CD14-positive monocyte (primary cell): ENCODE results near the gene ZCCHC2. TPM values are rescaled to one million over a fixed set of nuclear protein-coding genes. Genes with fewer than 3 reads are reported as not detected.
A peak's percentile ranks its signal among the peaks of the same experiment; 100 is the strongest.

ENCODE experiments used
- DNase-seq, 3 donors: peaks; one replicate each; pipeline ENCODE4 v3.0.0-alpha.2; 2011 to 2022
- H2AFZ ChIP-seq: 2 replicates; pipeline ENCODE4 v1.6.0; 2012; ENCODE audit warnings: mild to moderate bottlenecking, low read depth, low read length, inconsistent platforms; ENCODE audit not compliant: insufficient read depth, poor library complexity, severe bottlenecking
- H3K27ac ChIP-seq, 2 donors: 1 replicate in 1 of 2; 2 replicates in 1 of 2; pipeline ENCODE4 v1.5.1; 2012 to 2013; ENCODE audit warnings: low read length in 2 of 2, control low read depth in 1 of 2, inconsistent platforms in 1 of 2, low read depth in 1 of 2, mild to moderate bottlenecking in 1 of 2
- H3K27me3 ChIP-seq, 2 donors: one replicate each; pipeline versions ENCODE4 v1.6.0 to v1.6.1; 2011 to 2013; ENCODE audit warnings: low read length in 2 of 2; ENCODE audit not compliant: control insufficient read depth in 2 of 2, insufficient read depth in 2 of 2
- H3K36me3 ChIP-seq, 2 donors: replicated peaks in 1 of 2; 1 replicate in 1 of 2; 2 replicates in 1 of 2; pipeline versions ENCODE4 v1.5.1 to v1.6.1; 2012 to 2013; ENCODE audit warnings: low read length in 2 of 2, control low read depth in 1 of 2, inconsistent platforms in 1 of 2, mild to moderate bottlenecking in 1 of 2; ENCODE audit not compliant: insufficient read depth in 2 of 2, control insufficient read depth in 1 of 2
- H3K4me1 ChIP-seq, 2 donors: 1 replicate in 1 of 2; 2 replicates in 1 of 2; pipeline versions ENCODE4 v1.5.1 to v1.6.1; 2012 to 2013; ENCODE audit warnings: low read length in 2 of 2, control low read depth in 1 of 2, inconsistent platforms in 1 of 2, mild to moderate bottlenecking in 1 of 2, moderate library complexity in 1 of 2; ENCODE audit not compliant: insufficient read depth in 2 of 2, control insufficient read depth in 1 of 2
- H3K4me2 ChIP-seq: replicated peaks from 2 replicates; pipeline ENCODE3; 2012; ENCODE audit warnings: low read length, moderate library complexity, mild to moderate bottlenecking; ENCODE audit not compliant: poor library complexity, severe bottlenecking; ENCODE audit errors: extremely low read depth
- H3K4me3 ChIP-seq, 3 experiments: fragments of 200-600 bp in 1 of 3; sonication (generic) in 1 of 3; replicated peaks in 1 of 3; 1 replicate in 2 of 3; 2 replicates in 1 of 3; pipeline ENCODE4 v1.5.1; 2011 to 2013; ENCODE audit warnings: low read length in 3 of 3, mild to moderate bottlenecking in 3 of 3, control low read depth in 2 of 3, low read depth in 2 of 3, inconsistent platforms in 1 of 3, moderate library complexity in 1 of 3
- H3K79me2 ChIP-seq: 2 replicates; pipeline ENCODE4 v1.6.0; 2012; ENCODE audit warnings: mild to moderate bottlenecking, control low read depth, inconsistent platforms, low read length, moderate library complexity; ENCODE audit not compliant: insufficient read depth
- H3K9ac ChIP-seq: 2 replicates; pipeline ENCODE4 v1.6.0; 2017; ENCODE audit warnings: low read length, mild to moderate bottlenecking; ENCODE audit not compliant: insufficient read depth, poor library complexity, severe bottlenecking
- H3K9me3 ChIP-seq, 2 donors: replicated peaks in 1 of 2; 1 replicate in 1 of 2; 2 replicates in 1 of 2; pipeline versions ENCODE4 v1.5.1 to v1.6.1; 2012 to 2013; ENCODE audit warnings: low read length in 2 of 2, control low read depth in 1 of 2; ENCODE audit not compliant: control insufficient read depth in 1 of 2, insufficient read depth in 1 of 2
- H4K20me1 ChIP-seq: 2 replicates; pipeline ENCODE4 v1.6.0; 2012; ENCODE audit warnings: mild to moderate bottlenecking, low read length, control low read depth, moderate library complexity; ENCODE audit not compliant: insufficient read depth
- H3K27ac Mint-ChIP-seq, 7 donors: one replicate each; pipeline ENCODE4 v1.8.0; 2020; ENCODE audit warnings: mild to moderate bottlenecking in 7 of 7, mixed read lengths in 7 of 7, moderate library complexity in 6 of 7, inconsistent platforms in 2 of 7
- H3K27me3 Mint-ChIP-seq, 3 donors: one replicate each; pipeline ENCODE4 v1.8.0; 2021 to 2022; ENCODE audit warnings: low read depth in 3 of 3, mild to moderate bottlenecking in 3 of 3, mixed read lengths in 3 of 3, moderate library complexity in 3 of 3, inconsistent platforms in 1 of 3
- H3K36me3 Mint-ChIP-seq, 2 donors: one replicate each; pipeline ENCODE4 v1.8.0; 2020; ENCODE audit warnings: mixed read lengths in 2 of 2, inconsistent platforms in 1 of 2, mild to moderate bottlenecking in 1 of 2
- H3K4me1 Mint-ChIP-seq: one replicate; pipeline ENCODE4 v1.8.0; 2020; ENCODE audit warnings: mild to moderate bottlenecking, mixed read lengths
- H3K4me3 Mint-ChIP-seq, 2 donors: one replicate each; pipeline ENCODE4 v1.8.0; 2020; ENCODE audit warnings: mild to moderate bottlenecking in 2 of 2, mixed read lengths in 2 of 2, moderate library complexity in 1 of 2
- H3K9me3 Mint-ChIP-seq, 7 donors: one replicate each; pipeline ENCODE4 v1.8.0; 2020 to 2022; ENCODE audit warnings: mixed read lengths in 7 of 7, mild to moderate bottlenecking in 6 of 7, moderate library complexity in 6 of 7, inconsistent platforms in 2 of 7
- CTCF ChIP-seq: fragments of 200-600 bp; IDR thresholded peaks from one replicate; pipeline ENCODE4 v1.8.0; 2022; ENCODE audit warnings: antibody characterized with exemption, mild to moderate bottlenecking
- WGBS: methylation state at CpG from one replicate; pipeline ENCODE4 v1.1.5; 2013; ENCODE audit warnings: missing lambda C conversion rate; ENCODE audit not compliant: insufficient coverage; 5-methylcytosine and 5-hydroxymethylcytosine counted together
- intact Hi-C, 2 donors: fragments of 100-400 bp; cut with micrococcal nuclease; formaldehyde crosslinking; loops; one replicate each; pipeline versions ENCODE4 v1.15.0 to v1.15.1; 2023
- polyA plus RNA-seq, 3 donors: library from polyadenylated mRNA; depleted of rRNA in 1 of 3; unstranded in 2 of 3; stranded (reverse) in 1 of 3; fragments of 300-500 nt in 2 of 3; fragments of >200 nt in 1 of 3; fragmentation: Illumina TruSeq in 2 of 3; gene quantifications; 1 replicate in 2 of 3; 2 replicates in 1 of 3; pipeline ENCODE4 v1.2.3, GENCODE V29; 2012 to 2021

The ZCCHC2 gene
- polyA plus RNA-seq, 3 donors: 0.59 to 24.9 (median 0.71) TPM

- peak; percentile 42 to 54 (median 51) for DNase-seq
- Histone ChIP-seq H3K4me1 (peaks cover 12 to 23% of the 10 kb centered on the region in 2 donors), H3K79me2 (no peaks in the 10 kb centered on the region), H3K4me3 (no peak overlapping the region), H3K9me3 (no peaks in the 10 kb centered on the region), H3K36me3 (peaks cover 0 to 22% of the 10 kb centered on the region in 2 donors), H4K20me1 (peaks cover 18% of the 10 kb centered on the region), H3K27me3 (peaks cover 0 to 1% of the 10 kb centered on the region in 2 donors), H3K4me2 (no peak overlapping the region), H3K27ac (no peak overlapping the region), H2AFZ (no peak overlapping the region), H3K9ac (no peak overlapping the region)
- Mint-ChIP-seq H3K36me3 (peaks cover 17 to 23% of the 10 kb centered on the region in 2 donors), H3K27me3 (peaks cover 7 to 19% (median 11%) of the 10 kb centered on the region in 3 donors), H3K4me3 (peak overlapping the region in 1 of 2 donors; percentile 66), H3K9me3 (no peaks in the 10 kb centered on the region), H3K4me1 (peaks cover 35% of the 10 kb centered on the region), H3K27ac (peak overlapping the region in 1 of 7 donors; percentile 2)
- peak; percentile 84 for TF ChIP-seq CTCF
- 8% methylated on average over 4 of the region's 14 CpGs for WGBS
- intact Hi-C loops: loop anchor here in 1 of 2 donors (10.0 kb wide), 1 partner anchor 401 kb away; the partner anchor contains the start of genes PIGN and RELCH
Measured at GRCh38 chr18:62586151-62586774, 63.4 kb downstream of the ZCCHC2 start.

- TF ChIP-seq CTCF: no peak
- Histone ChIP-seq H3K9me3 (no peaks in the 10 kb centered on the region), H4K20me1 (peaks cover 18% of the 10 kb centered on the region), H3K27me3 (peaks cover 0 to 2% of the 10 kb centered on the region in 2 donors), H3K79me2 (no peaks in the 10 kb centered on the region), H3K4me3 (no peak overlapping the region), H3K36me3 (peaks cover 0 to 18% of the 10 kb centered on the region in 2 donors), H3K4me1 (peaks cover 12 to 23% of the 10 kb centered on the region in 2 donors), H3K27ac (no peak overlapping the region), H3K4me2 (no peak overlapping the region), H2AFZ (no peak overlapping the region), H3K9ac (no peak overlapping the region)
- no peak overlapping the region for H3K4me3 Mint-ChIP-seq
- no peak for DNase-seq
- peaks cover 0 to 1% (median 0%) of the 10 kb centered on the region in 7 donors for H3K9me3 Mint-ChIP-seq
- 89% methylated on average over 15 of the region's 19 CpGs for WGBS
- peaks cover 14 to 20% of the 10 kb centered on the region in 2 donors for H3K36me3 Mint-ChIP-seq
- H3K27ac Mint-ChIP-seq: peak overlapping the region in 1 of 7 donors; percentile 2
- intact Hi-C loops: loop anchor here in 1 of 2 donors (10.0 kb wide), 1 partner anchor 402 kb away; the partner anchor contains the start of genes PIGN and RELCH
- peaks cover 39% of the 10 kb centered on the region for H3K4me1 Mint-ChIP-seq
- peaks cover 7 to 19% (median 12%) of the 10 kb centered on the region in 3 donors for H3K27me3 Mint-ChIP-seq
Measured at GRCh38 chr18:62586781-62587487, 64.1 kb downstream of the ZCCHC2 start.
